Measurements from ENCODE around the gene ELFN2. TPM values are rescaled to one million over a fixed set of nuclear protein-coding genes. Genes with fewer than 3 reads are reported as not detected.

ELFN2 gene
- total and polyA plus RNA-seq, 9 donors = 0.01 to 0.05 (median 0.03) TPM; not detected in 5

GRCh38 chr22:37410174-37411055 lies 16.9 kb downstream of the ELFN2 start:
- WGBS, 3 donors = 46 to 67% (median 55%) methylated on average over 28 to 32 of the region's 32 CpGs

GRCh38 chr22:37409459-37410050 lies 17.7 kb downstream of the ELFN2 start:
- DNase-seq = no peak
- no peak for TF ChIP-seq POLR2A (IDR thresholded peaks at IDR 0.05)
- no peak for TF ChIP-seq CTCF (IDR thresholded peaks at IDR 0.05)
- no peak for TF ChIP-seq EP300 (IDR thresholded peaks at IDR 0.05)
- Histone ChIP-seq H3K27me3 (no peaks in the 10 kb centered on the region), H3K9me3 (no peaks in the 10 kb centered on the region), H3K36me3 (no peaks in the 10 kb centered on the region), H3K27ac (no peak overlapping the region), H3K4me1 (ENCODE audit: insufficient read depth) (no peaks in the 10 kb centered on the region), H3K4me3 (no peak overlapping the region)
- intact Hi-C loops (cut with DNase I) = no loop called here
- 77 to 87% (median 86%) methylated on average over 13 of the region's 13 CpGs for WGBS, 3 donors

More at GRCh38 chr22:37410174-37411055, 16.9 kb downstream of the ELFN2 start:
- Histone ChIP-seq H3K4me3 (no peak overlapping the region), H3K9me3 (no peaks in the 10 kb centered on the region), H3K4me1 (ENCODE audit: insufficient read depth) (no peaks in the 10 kb centered on the region), H3K36me3 (no peaks in the 10 kb centered on the region), H3K27ac (no peak overlapping the region), H3K27me3 (no peaks in the 10 kb centered on the region)
- intact Hi-C loops (cut with DNase I) = no loop called here
- no peak for TF ChIP-seq EP300 (IDR thresholded peaks at IDR 0.05)
- no peak for TF ChIP-seq CTCF (IDR thresholded peaks at IDR 0.05)
- no peak for TF ChIP-seq POLR2A (IDR thresholded peaks at IDR 0.05)
- DNase-seq = no peak

- TF ChIP-seq POLR2A (IDR thresholded peaks at IDR 0.05) (no peak), CTCF (IDR thresholded peaks at IDR 0.05) (no peak), EP300 (IDR thresholded peaks at IDR 0.05) (no peak)
- Histone ChIP-seq H3K4me3 (no peak overlapping the region), H3K27me3 (no peaks in the 10 kb centered on the region), H3K27ac (no peak overlapping the region), H3K4me1 (ENCODE audit: insufficient read depth) (no peaks in the 10 kb centered on the region), H3K36me3 (no peaks in the 10 kb centered on the region), H3K9me3 (no peaks in the 10 kb centered on the region)
- WGBS, 3 donors = 74 to 80% (median 78%) methylated on average over 8 of the region's 8 CpGs
- intact Hi-C loops (cut with DNase I) = no loop called here
- no peak for DNase-seq
Observed at GRCh38 chr22:37409031-37409430, 18.2 kb downstream of the ELFN2 start.

DNA sequence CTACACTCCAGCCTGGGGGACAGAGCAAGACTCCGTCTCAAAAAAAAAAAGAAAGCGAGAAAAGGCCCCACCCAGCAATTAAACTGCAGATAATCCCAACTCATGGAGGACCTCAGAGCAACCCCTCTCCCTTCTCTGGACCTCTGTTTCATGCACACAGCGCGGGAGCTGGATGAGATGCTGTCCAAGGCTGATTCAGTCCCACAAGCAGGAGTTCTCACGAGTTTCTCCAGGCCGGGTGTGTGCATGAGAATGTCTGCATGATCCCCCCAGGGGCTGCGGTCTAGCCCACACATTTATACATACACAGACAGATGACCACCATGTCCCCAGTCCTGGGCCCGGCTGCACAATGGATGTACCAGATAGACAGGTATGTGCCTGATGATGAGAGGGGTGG lies 19.4 kb downstream of the ELFN2 start:
- no peak overlapping the region for H3K4me3 ChIP-seq
- no peak for DNase-seq
- intact Hi-C loops (cut with DNase I) = no loop called here
- TF ChIP-seq POLR2A (IDR thresholded peaks at IDR 0.05) = no peak
- 54 to 65% (median 58%) methylated on average over 8 of the region's 8 CpGs for WGBS, 3 donors
- no peaks in the 10 kb centered on the region for H3K36me3 ChIP-seq
- no peaks in the 10 kb centered on the region for H3K9me3 ChIP-seq
- H3K27me3 ChIP-seq = no peaks in the 10 kb centered on the region
- no peak overlapping the region for H3K27ac ChIP-seq
- H3K4me1 ChIP-seq (ENCODE audit: insufficient read depth) = no peaks in the 10 kb centered on the region
